ENCODE measurements around the gene RSPO1. TPM values are rescaled to one million over a fixed set of nuclear protein-coding genes. Genes with fewer than 3 reads are reported as not detected.

Gene RSPO1
- total RNA-seq, 1 experiment from 2014 or later = 0.18 TPM

DNA sequence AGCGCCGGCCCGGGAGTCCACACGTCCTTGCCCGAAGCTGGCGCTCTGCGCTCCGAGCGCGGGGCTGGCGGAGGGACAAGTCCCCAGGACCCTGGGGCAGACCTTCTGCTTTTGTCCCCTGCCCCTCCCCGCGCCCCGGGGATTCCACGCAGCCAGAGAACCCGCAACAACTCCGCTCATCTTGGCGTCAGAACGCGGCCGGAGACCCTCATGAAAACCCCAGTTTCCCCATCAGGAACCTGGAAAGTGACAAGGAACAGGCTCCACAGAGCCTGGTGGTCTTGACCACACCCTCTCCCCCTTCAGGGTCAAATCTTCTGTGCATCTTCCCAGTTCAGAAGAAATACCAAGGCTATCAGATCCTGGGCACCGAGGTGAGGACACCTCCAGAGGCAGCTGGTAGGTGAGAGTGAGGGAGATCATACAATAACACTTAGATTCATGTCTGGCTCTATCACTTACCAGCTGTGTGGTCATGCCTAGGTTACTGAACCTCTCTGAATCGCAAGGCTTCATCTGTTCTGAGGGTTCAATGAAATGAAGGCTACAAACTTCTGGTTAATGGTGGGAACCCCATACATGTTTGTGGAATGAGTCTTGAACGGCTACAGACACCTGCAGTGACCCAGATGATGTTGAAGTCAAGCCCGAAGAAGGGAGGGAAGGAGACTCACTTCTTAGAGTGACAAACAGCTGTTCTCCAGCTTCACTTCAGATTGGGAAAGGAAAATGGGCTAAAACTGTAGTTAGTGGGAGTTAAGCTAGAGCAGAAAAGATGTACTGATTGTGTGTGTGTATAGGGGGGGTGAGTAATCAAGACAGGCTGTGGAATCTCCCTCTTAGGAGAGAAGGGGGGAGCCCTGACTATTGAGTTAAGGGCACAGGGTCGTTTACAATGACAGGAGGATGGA is 555 bp upstream of the RSPO1 start:
- no TSS peak for BruUV-seq (replicated peaks)
- Histone ChIP-seq H3K9me3 (ENCODE audit: control insufficient read depth, insufficient read depth, low read depth, low read length) (no peaks in the 10 kb centered on the region), H3K36me3 (ENCODE audit: control insufficient read depth, insufficient read depth, low read length) (no peaks in the 10 kb centered on the region), H3K27ac (ENCODE audit: low read length) (no peak overlapping the region), H3K4me3 (ENCODE audit: low read depth in 2 of 2, low read length in 2 of 2) (peak overlapping the region; percentile 29 to 39), H3K4me1 (ENCODE audit: control insufficient read depth, insufficient read depth, low read length) (no peaks in the 10 kb centered on the region; the same call in 1 of the 2 replicates), H3K27me3 (ENCODE audit: control insufficient read depth, insufficient read depth, low read length) (peaks cover 36% of the 10 kb centered on the region)
- DNase-seq (ENCODE audit: low read depth, low spot score) = no peak
- intact Hi-C loops (cut with micrococcal nuclease; ENCODE audit: unreplicated experiment) = no loop called here
- in situ Hi-C loops (cut with HindIII; ENCODE audit: low pct_unique_long_range_greater_than_20kb, low sequenced_read_pairs) = no loop called here
- peak; percentile 26; the same call in 1 of the 2 replicates for ATAC-seq
- TF ChIP-seq, protein P1, sequence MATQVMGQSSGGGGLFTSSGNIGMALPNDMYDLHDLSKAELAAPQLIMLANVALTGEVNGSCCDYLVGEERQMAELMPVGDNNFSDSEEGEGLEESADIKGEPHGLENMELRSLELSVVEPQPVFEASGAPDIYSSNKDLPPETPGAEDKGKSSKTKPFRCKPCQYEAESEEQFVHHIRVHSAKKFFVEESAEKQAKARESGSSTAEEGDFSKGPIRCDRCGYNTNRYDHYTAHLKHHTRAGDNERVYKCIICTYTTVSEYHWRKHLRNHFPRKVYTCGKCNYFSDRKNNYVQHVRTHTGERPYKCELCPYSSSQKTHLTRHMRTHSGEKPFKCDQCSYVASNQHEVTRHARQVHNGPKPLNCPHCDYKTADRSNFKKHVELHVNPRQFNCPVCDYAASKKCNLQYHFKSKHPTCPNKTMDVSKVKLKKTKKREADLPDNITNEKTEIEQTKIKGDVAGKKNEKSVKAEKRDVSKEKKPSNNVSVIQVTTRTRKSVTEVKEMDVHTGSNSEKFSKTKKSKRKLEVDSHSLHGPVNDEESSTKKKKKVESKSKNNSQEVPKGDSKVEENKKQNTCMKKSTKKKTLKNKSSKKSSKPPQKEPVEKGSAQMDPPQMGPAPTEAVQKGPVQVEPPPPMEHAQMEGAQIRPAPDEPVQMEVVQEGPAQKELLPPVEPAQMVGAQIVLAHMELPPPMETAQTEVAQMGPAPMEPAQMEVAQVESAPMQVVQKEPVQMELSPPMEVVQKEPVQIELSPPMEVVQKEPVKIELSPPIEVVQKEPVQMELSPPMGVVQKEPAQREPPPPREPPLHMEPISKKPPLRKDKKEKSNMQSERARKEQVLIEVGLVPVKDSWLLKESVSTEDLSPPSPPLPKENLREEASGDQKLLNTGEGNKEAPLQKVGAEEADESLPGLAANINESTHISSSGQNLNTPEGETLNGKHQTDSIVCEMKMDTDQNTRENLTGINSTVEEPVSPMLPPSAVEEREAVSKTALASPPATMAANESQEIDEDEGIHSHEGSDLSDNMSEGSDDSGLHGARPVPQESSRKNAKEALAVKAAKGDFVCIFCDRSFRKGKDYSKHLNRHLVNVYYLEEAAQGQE (IDR thresholded peaks at IDR 0.05; ENCODE audit: insufficient read depth in 1 of 2, low read depth in 2 of 2, low read length in 1 of 2) = no peak
- TF ChIP-seq POLR2AphosphoS5 (IDR thresholded peaks at IDR 0.05; ENCODE audit: low read depth, low read length) (no peak), TCF7L2 (IDR thresholded peaks at IDR 0.05; ENCODE audit: low read depth, low read length) (no peak), SIN3A (IDR thresholded peaks at IDR 0.05; ENCODE audit: borderline replicate concordance, insufficient read depth, low read depth, low read length) (no peak)
- TF ChIP-seq, protein P2, sequence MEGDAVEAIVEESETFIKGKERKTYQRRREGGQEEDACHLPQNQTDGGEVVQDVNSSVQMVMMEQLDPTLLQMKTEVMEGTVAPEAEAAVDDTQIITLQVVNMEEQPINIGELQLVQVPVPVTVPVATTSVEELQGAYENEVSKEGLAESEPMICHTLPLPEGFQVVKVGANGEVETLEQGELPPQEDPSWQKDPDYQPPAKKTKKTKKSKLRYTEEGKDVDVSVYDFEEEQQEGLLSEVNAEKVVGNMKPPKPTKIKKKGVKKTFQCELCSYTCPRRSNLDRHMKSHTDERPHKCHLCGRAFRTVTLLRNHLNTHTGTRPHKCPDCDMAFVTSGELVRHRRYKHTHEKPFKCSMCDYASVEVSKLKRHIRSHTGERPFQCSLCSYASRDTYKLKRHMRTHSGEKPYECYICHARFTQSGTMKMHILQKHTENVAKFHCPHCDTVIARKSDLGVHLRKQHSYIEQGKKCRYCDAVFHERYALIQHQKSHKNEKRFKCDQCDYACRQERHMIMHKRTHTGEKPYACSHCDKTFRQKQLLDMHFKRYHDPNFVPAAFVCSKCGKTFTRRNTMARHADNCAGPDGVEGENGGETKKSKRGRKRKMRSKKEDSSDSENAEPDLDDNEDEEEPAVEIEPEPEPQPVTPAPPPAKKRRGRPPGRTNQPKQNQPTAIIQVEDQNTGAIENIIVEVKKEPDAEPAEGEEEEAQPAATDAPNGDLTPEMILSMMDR (IDR thresholded peaks at IDR 0.05) = no peak
- POLR2A ChIA-PET = no interaction called here
- CTCF ChIA-PET = interaction anchor here (0.7 to 1.5 kb wide), 2 partner anchors 16 to 32 kb away, joined by 3 to 8 read pairs; no protein-coding TSS in a partner anchor

DNA sequence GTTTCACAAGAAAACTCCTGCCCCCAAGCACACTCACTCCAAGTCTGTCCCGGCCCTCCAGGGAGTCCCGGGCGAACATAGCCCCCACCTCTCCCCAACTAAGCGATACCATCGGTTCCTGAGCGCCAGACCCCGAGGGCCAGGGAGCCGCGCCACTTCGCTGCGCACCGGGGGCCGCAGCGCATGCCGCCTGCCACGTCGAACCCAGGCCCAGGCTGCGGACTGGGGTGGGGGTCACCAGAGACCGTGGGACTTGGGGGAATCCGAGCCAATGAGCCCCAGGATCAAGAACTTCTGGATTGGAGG is 801 bp downstream of the RSPO1 start:
- no peak for ATAC-seq
- Histone ChIP-seq H3K36me3 (ENCODE audit: control insufficient read depth, insufficient read depth, low read length) (no peaks in the 10 kb centered on the region), H3K27ac (ENCODE audit: low read length) (no peak overlapping the region), H3K9me3 (ENCODE audit: control insufficient read depth, insufficient read depth, low read depth, low read length) (no peaks in the 10 kb centered on the region), H3K4me1 (ENCODE audit: control insufficient read depth, insufficient read depth, low read length) (no peaks in the 10 kb centered on the region; the same call in 1 of the 2 replicates), H3K4me3 (ENCODE audit: low read depth in 2 of 2, low read length in 2 of 2) (peak overlapping the region in 1 of 2 experiments; percentile 29; a peak in 1 of 4 replicates), H3K27me3 (ENCODE audit: control insufficient read depth, insufficient read depth, low read length) (peaks cover 40% of the 10 kb centered on the region)
- ChIA-PET POLR2A (no interaction called here), CTCF (no interaction called here)
- BruUV-seq (replicated peaks) = no TSS peak
- no peak for DNase-seq (ENCODE audit: low read depth, low spot score)
- TF ChIP-seq, protein P1 (IDR thresholded peaks at IDR 0.05; ENCODE audit: insufficient read depth in 1 of 2, low read depth in 2 of 2, low read length in 1 of 2) = no peak
- TF ChIP-seq, protein P2 (IDR thresholded peaks at IDR 0.05) = no peak
- TF ChIP-seq SIN3A (IDR thresholded peaks at IDR 0.05; ENCODE audit: borderline replicate concordance, insufficient read depth, low read depth, low read length) (no peak), TCF7L2 (IDR thresholded peaks at IDR 0.05; ENCODE audit: low read depth, low read length) (no peak), POLR2AphosphoS5 (IDR thresholded peaks at IDR 0.05; ENCODE audit: low read depth, low read length) (no peak)
- intact Hi-C loops (cut with micrococcal nuclease; ENCODE audit: unreplicated experiment) = no loop called here
- in situ Hi-C loops (cut with HindIII; ENCODE audit: low pct_unique_long_range_greater_than_20kb, low sequenced_read_pairs) = no loop called here

Measured in Panc1 (cell line).